Endothelial cell of umbilical vein (primary cell): Measurements from ENCODE around the gene LCTL. TPM values are rescaled to one million over a fixed set of nuclear protein-coding genes. Genes with fewer than 3 reads are reported as not detected.

Experiments used
- BruUV-seq: library from RNA; stranded (reverse); fragments of 400-500 nt; replicated peaks from 2 replicates; lab custom pipeline; 2021; lab: Mats Ljungman, UMichigan
- CTCF ChIA-PET: fragments of 300-600, 350-600 bp; sonication (Branson Sonifier 250); formaldehyde crosslinking; loops from one replicate; lab custom pipeline; 2021; ENCODE audit warnings: antibody characterized with exemption, inconsistent platforms; lab: Charles Lee
- POLR2A ChIA-PET: fragments of 300-600, 350-600 bp; sonication (Branson Sonifier 250); formaldehyde crosslinking; loops from one replicate; lab custom pipeline; 2021; ENCODE audit warnings: antibody characterized with exemption, inconsistent platforms; lab: Charles Lee
- DNase-seq: peaks from one replicate; pipeline ENCODE4 v3.0.0-alpha.2; 2011; ENCODE audit warnings: low read depth, low spot score
- FAIRE-seq: peaks from 2 replicates; lab custom pipeline; 2011; peaks lifted over from hg19 to GRCh38; lab: Jason Lieb, UNC
- H2AFZ ChIP-seq: 2 replicates; pipeline ENCODE4 v1.6.0; 2012; ENCODE audit warnings: low read depth, low read length, control low read depth, inconsistent platforms
- H3K27ac ChIP-seq: 2 replicates; pipeline ENCODE4 v1.5.1; 2011; ENCODE audit warnings: low read depth, mild to moderate bottlenecking, control low read depth, low read length, moderate library complexity; ENCODE audit not compliant: insufficient read depth
- H3K27me3 ChIP-seq, 2 experiments: 2 replicates each; pipeline versions ENCODE4 v1.6.0 to v1.6.1; 2011; ENCODE audit warnings: low read length in 2 of 2, mixed read lengths in 1 of 2; ENCODE audit not compliant: control insufficient read depth in 2 of 2, insufficient read depth in 2 of 2
- H3K36me3 ChIP-seq, 2 experiments: 2 replicates in 1 of 2; 3 replicates in 1 of 2; pipeline ENCODE4 v1.5.1; 2011; ENCODE audit warnings: low read length in 2 of 2, mild to moderate bottlenecking in 1 of 2, moderate library complexity in 1 of 2; ENCODE audit not compliant: control insufficient read depth in 2 of 2, insufficient read depth in 2 of 2; ENCODE audit errors: extremely low read depth in 1 of 2
- H3K4me1 ChIP-seq: 3 replicates; pipeline ENCODE4 v1.5.1; 2011; ENCODE audit warnings: mild to moderate bottlenecking, low read length; ENCODE audit not compliant: control insufficient read depth, insufficient read depth; ENCODE audit errors: extremely low read depth
- H3K4me2 ChIP-seq: 2 replicates; pipeline ENCODE4 v1.6.1; 2011; ENCODE audit warnings: low read length, control low read depth, mixed read lengths; ENCODE audit not compliant: insufficient read depth
- H3K4me3 ChIP-seq, 3 experiments: fragments of 200-600 bp in 1 of 3; sonication (generic), shearing (Covaris generic) in 1 of 3; replicated peaks in 1 of 3; 2 replicates each; pipeline ENCODE4 v1.5.1; 2011 to 2016; ENCODE audit warnings: control low read depth in 3 of 3, low read length in 3 of 3, mild to moderate bottlenecking in 2 of 3, inconsistent platforms in 1 of 3, low read depth in 1 of 3, moderate library complexity in 1 of 3; ENCODE audit not compliant: insufficient read depth in 1 of 3
- H3K79me2 ChIP-seq: 2 replicates; pipeline ENCODE4 v1.6.0; 2012; ENCODE audit warnings: low read length, inconsistent platforms; ENCODE audit not compliant: control insufficient read depth, insufficient read depth
- H3K9ac ChIP-seq: replicated peaks from 2 replicates; pipeline ENCODE3; 2011; ENCODE audit warnings: low read length, control low read depth; ENCODE audit not compliant: insufficient read depth; ENCODE audit errors: extremely low read depth
- H3K9me1 ChIP-seq: replicated peaks from 3 replicates; pipeline ENCODE4 v1.6.0; 2011; ENCODE audit warnings: mild to moderate bottlenecking, low read length; ENCODE audit not compliant: control insufficient read depth, insufficient read depth; ENCODE audit errors: extremely low read depth
- H3K9me3 ChIP-seq: replicated peaks from 2 replicates; pipeline ENCODE4 v1.5.1; 2012; ENCODE audit warnings: low read length, inconsistent platforms; ENCODE audit not compliant: control insufficient read depth, insufficient read depth
- H4K20me1 ChIP-seq: replicated peaks from 2 replicates; pipeline ENCODE3; 2011; ENCODE audit warnings: mild to moderate bottlenecking, low read length; ENCODE audit not compliant: control insufficient read depth, insufficient read depth; ENCODE audit errors: extremely low read depth
- EZH2 ChIP-seq: IDR thresholded peaks from 2 replicates; pipeline ENCODE4 v1.6.1; 2012; ENCODE audit warnings: borderline replicate concordance, low read depth, mild to moderate bottlenecking, moderate library complexity, low read length, inconsistent platforms; ENCODE audit not compliant: severe bottlenecking
- FOS ChIP-seq: IDR thresholded peaks from 2 replicates; pipeline ENCODE4 v1.6.1; 2011; ENCODE audit warnings: mild to moderate bottlenecking, low read length, moderate library complexity, borderline replicate concordance; ENCODE audit not compliant: insufficient read depth
- GATA2 ChIP-seq: IDR thresholded peaks from 2 replicates; pipeline ENCODE4 v1.7.0; 2011; ENCODE audit warnings: low read depth, mild to moderate bottlenecking, moderate library complexity, mixed read lengths, low read length; ENCODE audit not compliant: insufficient read length, insufficient read depth
- JUN ChIP-seq: IDR thresholded peaks from 2 replicates; pipeline ENCODE4 v1.6.1; 2011; ENCODE audit warnings: borderline replicate concordance, low read depth; ENCODE audit not compliant: insufficient read length, insufficient read depth
- MAX ChIP-seq: IDR thresholded peaks from 2 replicates; pipeline ENCODE4 v1.6.1; 2011; ENCODE audit not compliant: insufficient read depth, insufficient read length
- MYC ChIP-seq: IDR thresholded peaks from one replicate; pipeline ENCODE4 v1.6.1; 2011; ENCODE audit warnings: mild to moderate bottlenecking, low read depth, low read length
- POLR2A ChIP-seq: IDR thresholded peaks from 2 replicates; pipeline ENCODE4 v1.6.1; 2012; ENCODE audit warnings: low read depth, mild to moderate bottlenecking, control low read depth, low read length
- POLR2AphosphoS5 ChIP-seq: IDR thresholded peaks from 2 replicates; pipeline ENCODE4 v1.6.1; 2012; ENCODE audit warnings: low read depth, mild to moderate bottlenecking, control low read depth, low read length, moderate library complexity; ENCODE audit not compliant: insufficient read depth
- dilution Hi-C: fragments of 300-500 bp; cut with MboI; formaldehyde crosslinking; loops from one replicate; pipeline ENCODE4 v1.15.0; 2019; ENCODE audit warnings: low sequenced_read_pairs; ENCODE audit not compliant: extremely low pct_ligation_motif_present
- intact Hi-C: fragments of 100-400 bp; cut with micrococcal nuclease; formaldehyde crosslinking; loops from one replicate; pipeline ENCODE4 v1.10.0; 2022
- polyA plus RNA-seq, 4 experiments: library from polyadenylated mRNA; depleted of rRNA in 3 of 4; stranded (reverse) in 3 of 4; unstranded in 1 of 4; fragments of >200 nt; gene quantifications; 2 replicates each; pipeline versions ENCODE4 v1.2.1 to v1.2.3, GENCODE V29; 2011 to 2012; ENCODE audit warnings: missing spikeins in 1 of 4
- total RNA-seq: library from RNA; stranded (reverse); gene quantifications from 2 replicates; pipeline ENCODE4 v1.2.3, GENCODE V29; 2021
- TF ChIP-seq, protein P1 (sequence below), 2 donors: IDR thresholded peaks; 1 replicate in 1 of 2; 2 replicates in 1 of 2; pipeline ENCODE4 v1.5.1; 2011; ENCODE audit warnings: low read length in 2 of 2, mild to moderate bottlenecking in 2 of 2, moderate library complexity in 2 of 2, control low read depth in 1 of 2, inconsistent platforms in 1 of 2, low read depth in 1 of 2; ENCODE audit not compliant: insufficient read depth in 1 of 2; ENCODE audit errors: extremely low read depth in 1 of 2

Gene LCTL
- total and polyA plus RNA-seq, 2 donors (not counting 3 experiments of a cell fraction or from before 2014, with no cell fraction given): 0.04 TPM; not detected in 1

- Histone ChIP-seq H3K79me2 (no peaks in the 10 kb centered on the region), H3K9me3 (no peaks in the 10 kb centered on the region), H3K27ac (no peak overlapping the region), H3K4me3 (no peak overlapping the region), H3K9ac (no peak overlapping the region), H3K9me1 (no peaks in the 10 kb centered on the region), H3K4me1 (no peaks in the 10 kb centered on the region), H3K36me3 (no peaks in the 10 kb centered on the region), H3K4me2 (no peak overlapping the region), H4K20me1 (no peaks in the 10 kb centered on the region), H3K27me3 (no peaks in the 10 kb centered on the region), H2AFZ (no peak overlapping the region)
- dilution Hi-C loops: no loop called here
- ChIA-PET POLR2A (no interaction called here), CTCF (interaction anchor here (1.2 kb wide), 1 partner anchor 15 kb away, joined by 3 read pairs; no protein-coding TSS in a partner anchor)
- no peak for TF ChIP-seq POLR2A
- TF ChIP-seq, protein P1, sequence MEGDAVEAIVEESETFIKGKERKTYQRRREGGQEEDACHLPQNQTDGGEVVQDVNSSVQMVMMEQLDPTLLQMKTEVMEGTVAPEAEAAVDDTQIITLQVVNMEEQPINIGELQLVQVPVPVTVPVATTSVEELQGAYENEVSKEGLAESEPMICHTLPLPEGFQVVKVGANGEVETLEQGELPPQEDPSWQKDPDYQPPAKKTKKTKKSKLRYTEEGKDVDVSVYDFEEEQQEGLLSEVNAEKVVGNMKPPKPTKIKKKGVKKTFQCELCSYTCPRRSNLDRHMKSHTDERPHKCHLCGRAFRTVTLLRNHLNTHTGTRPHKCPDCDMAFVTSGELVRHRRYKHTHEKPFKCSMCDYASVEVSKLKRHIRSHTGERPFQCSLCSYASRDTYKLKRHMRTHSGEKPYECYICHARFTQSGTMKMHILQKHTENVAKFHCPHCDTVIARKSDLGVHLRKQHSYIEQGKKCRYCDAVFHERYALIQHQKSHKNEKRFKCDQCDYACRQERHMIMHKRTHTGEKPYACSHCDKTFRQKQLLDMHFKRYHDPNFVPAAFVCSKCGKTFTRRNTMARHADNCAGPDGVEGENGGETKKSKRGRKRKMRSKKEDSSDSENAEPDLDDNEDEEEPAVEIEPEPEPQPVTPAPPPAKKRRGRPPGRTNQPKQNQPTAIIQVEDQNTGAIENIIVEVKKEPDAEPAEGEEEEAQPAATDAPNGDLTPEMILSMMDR (IDR thresholded peaks at IDR 0.05; ENCODE audit: extremely low read depth in 1 of 2, insufficient read depth in 1 of 2, low read depth in 1 of 2, low read length in 2 of 2): peak; percentile 9
- no peak for DNase-seq
- no peak for FAIRE-seq
- BruUV-seq: no TSS peak
- intact Hi-C loops: no loop called here
Observed at GRCh38 chr15:66588537-66588936, 22.7 kb upstream of the LCTL start.

GRCh38 chr15:66587749-66588148 lies 22.0 kb upstream of the LCTL start:
- Histone ChIP-seq H3K4me2 (no peak overlapping the region), H3K9me1 (no peaks in the 10 kb centered on the region)
- FAIRE-seq: no peak

More at GRCh38 chr15:66587749-66588148, 22.0 kb upstream of the LCTL start:
- CTCF ChIA-PET: interaction anchor here (1.0 to 1.2 kb wide), 2 partner anchors 16 to 264 kb away, joined by 3 to 5 read pairs; no protein-coding TSS in a partner anchor
- DNase-seq: peak; percentile 19
- POLR2A ChIA-PET: interaction anchor here (0.6 kb wide), 1 partner anchor 264 kb away, joined by 4 read pairs; no protein-coding TSS in a partner anchor
- H3K27ac ChIP-seq: no peak overlapping the region
- no peak overlapping the region for H2AFZ ChIP-seq
- H3K4me1 ChIP-seq: no peaks in the 10 kb centered on the region
- TF ChIP-seq MAX: no peak
- TF ChIP-seq POLR2AphosphoS5: no peak
- TF ChIP-seq, protein P1 (IDR thresholded peaks at IDR 0.05; ENCODE audit: extremely low read depth in 1 of 2, insufficient read depth in 1 of 2, low read depth in 1 of 2, low read length in 2 of 2): no peak
- no peak for TF ChIP-seq EZH2
- TF ChIP-seq POLR2A: no peak
- TF ChIP-seq JUN: no peak
- no peak for TF ChIP-seq MYC
- no peak for TF ChIP-seq GATA2
- TF ChIP-seq FOS: no peak
- dilution Hi-C loops (no loop called here), intact Hi-C loops (no loop called here)
- no TSS peak for BruUV-seq
- H3K9ac ChIP-seq: no peak overlapping the region
- no peaks in the 10 kb centered on the region for H3K9me3 ChIP-seq
- no peaks in the 10 kb centered on the region for H4K20me1 ChIP-seq
- H3K27me3 ChIP-seq: no peaks in the 10 kb centered on the region
- no peak overlapping the region for H3K4me3 ChIP-seq
- no peaks in the 10 kb centered on the region for H3K36me3 ChIP-seq
- no peaks in the 10 kb centered on the region for H3K79me2 ChIP-seq
